ENCODE measurements around the gene BTBD2.

- TF ChIP-seq EZH2 (optimal IDR thresholded peaks at IDR 0.05; ENCODE audit: low read depth, low read length): no peak
- TF ChIP-seq CTCF (IDR thresholded peaks at IDR 0.05; ENCODE audit: low read length): no peak
- TF ChIP-seq EZH2phosphoT487 (IDR thresholded peaks at IDR 0.05; ENCODE audit: low read length): no peak
Measured at GRCh38 chr19:1979642-1980041, 35.9 kb downstream of the BTBD2 start.

All from MM.1S (cell line).